ENCODE measurements around the gene ADGRV1.

DNA sequence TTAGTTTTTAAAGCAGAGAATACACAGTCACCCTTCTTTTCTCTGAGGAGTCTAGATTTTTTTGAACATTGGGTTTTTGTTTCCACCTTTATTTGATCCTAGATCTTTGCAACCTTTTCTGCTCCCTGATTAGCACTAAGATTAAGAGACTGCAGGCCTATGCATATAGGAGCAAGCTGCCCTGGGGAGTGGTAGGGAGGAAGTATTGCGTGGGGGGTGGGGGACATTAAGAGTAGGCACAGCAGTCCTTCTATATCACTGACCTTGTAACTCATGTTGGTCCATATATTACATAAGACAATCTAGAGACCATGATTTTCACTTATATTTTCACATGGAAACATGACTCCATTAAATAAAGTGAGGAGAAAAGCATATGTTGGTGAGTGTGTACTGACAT is 149.1 kb downstream of the ADGRV1 start:
- TF ChIP-seq GATA2 (IDR thresholded peaks at IDR 0.05; ENCODE audit: low read depth, low read length) (no peak), GATA3 (IDR thresholded peaks at IDR 0.05; ENCODE audit: low read depth, low read length) (no peak)
